GM12892 (cell line): Measurements from ENCODE around the gene C2CD4D.

Experiments
- DNase-seq: peaks from one replicate; pipeline ENCODE4 v3.0.0; 2011; ENCODE audit not compliant: insufficient read length
- FAIRE-seq: peaks from 2 replicates; lab custom pipeline; 2011; peaks lifted over from hg19 to GRCh38; lab: Jason Lieb, UNC
- POLR2A ChIP-seq: IDR thresholded peaks from 2 replicates; pipeline ENCODE4 v1.6.1; 2011; ENCODE audit warnings: low read depth, low read length, control low read depth
- POLR2AphosphoS5 ChIP-seq: IDR thresholded peaks from 2 replicates; pipeline ENCODE4 v1.6.1; 2011; ENCODE audit warnings: low read depth, low read length, control low read depth
- TAF1 ChIP-seq: IDR thresholded peaks from 2 replicates; pipeline ENCODE4 v1.6.1; 2011; ENCODE audit warnings: low read depth, mild to moderate bottlenecking, control low read depth, low read length, borderline replicate concordance

The C2CD4D gene

GRCh38 chr1:151829352-151830046, 10.1 kb downstream of the C2CD4D start:
- DNase-seq, result no peak

DNA sequence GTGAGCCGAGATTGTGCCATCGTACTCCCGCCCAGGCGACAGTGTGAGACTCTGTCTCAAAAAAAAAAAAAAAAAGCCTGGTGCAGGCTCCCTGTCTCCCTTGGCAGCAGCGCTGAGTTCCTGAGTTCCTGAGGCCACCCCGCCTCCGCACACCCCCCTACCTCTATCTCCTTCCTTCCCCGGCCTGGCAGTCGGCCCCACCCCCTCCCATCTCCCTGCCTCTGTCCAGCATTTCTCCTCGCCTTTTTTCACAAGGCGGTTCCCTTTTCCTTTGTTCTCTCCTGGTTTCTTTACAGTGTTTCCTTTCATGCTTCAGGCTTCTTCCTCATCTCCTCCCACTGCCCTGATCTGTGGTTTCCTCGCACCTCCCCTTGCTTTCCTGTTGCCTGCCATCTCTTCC, 10.7 kb downstream of the C2CD4D start:
- TF ChIP-seq TAF1 (no peak), POLR2AphosphoS5 (no peak), POLR2A (no peak)
- FAIRE-seq (no peak), DNase-seq (no peak)

More at GRCh38 chr1:151829352-151830046, 10.1 kb downstream of the C2CD4D start:
- TF ChIP-seq POLR2A (no peak), POLR2AphosphoS5 (no peak), TAF1 (no peak)
- no peak for FAIRE-seq

GRCh38 chr1:151827853-151828252, 11.8 kb downstream of the C2CD4D start:
- FAIRE-seq (no peak), DNase-seq (no peak)
- TF ChIP-seq POLR2A (no peak), POLR2AphosphoS5 (no peak), TAF1 (no peak)

- DNase-seq (no peak), FAIRE-seq (no peak)
- TF ChIP-seq POLR2AphosphoS5, result no peak
These were observed 13.6 kb downstream of the C2CD4D start for GRCh38 chr1:151825751-151826660.

GRCh38 chr1:151825204-151825603, 14.4 kb downstream of the C2CD4D start:
- FAIRE-seq (no peak), DNase-seq (no peak)
- no peak for TF ChIP-seq POLR2AphosphoS5
- TF ChIP-seq POLR2A, result no peak
- TF ChIP-seq TAF1, result no peak

DNA sequence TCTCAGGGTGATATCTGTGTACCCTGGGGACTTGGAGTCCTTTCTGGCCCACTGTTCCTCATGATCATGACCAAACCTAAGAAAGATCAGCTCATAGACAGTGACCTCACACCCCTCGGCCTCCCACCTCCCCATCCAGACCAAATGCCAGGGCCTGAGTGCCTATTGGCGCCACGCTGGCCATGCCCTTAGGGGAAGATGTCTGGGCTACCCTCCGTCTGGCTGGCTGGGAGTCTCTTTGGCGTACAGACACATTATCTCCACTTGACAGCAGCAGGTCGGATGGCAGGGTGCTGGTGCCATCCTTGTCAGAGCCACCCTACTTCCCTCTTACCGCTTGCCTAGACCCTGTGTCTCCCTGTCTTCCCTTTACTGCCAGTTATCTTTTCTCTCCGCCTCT, 16.4 kb downstream of the C2CD4D start:
- TF ChIP-seq POLR2AphosphoS5, result no peak
- TF ChIP-seq TAF1, result no peak
- TF ChIP-seq POLR2A, result no peak
- FAIRE-seq, result no peak
- DNase-seq, result no peak

DNA sequence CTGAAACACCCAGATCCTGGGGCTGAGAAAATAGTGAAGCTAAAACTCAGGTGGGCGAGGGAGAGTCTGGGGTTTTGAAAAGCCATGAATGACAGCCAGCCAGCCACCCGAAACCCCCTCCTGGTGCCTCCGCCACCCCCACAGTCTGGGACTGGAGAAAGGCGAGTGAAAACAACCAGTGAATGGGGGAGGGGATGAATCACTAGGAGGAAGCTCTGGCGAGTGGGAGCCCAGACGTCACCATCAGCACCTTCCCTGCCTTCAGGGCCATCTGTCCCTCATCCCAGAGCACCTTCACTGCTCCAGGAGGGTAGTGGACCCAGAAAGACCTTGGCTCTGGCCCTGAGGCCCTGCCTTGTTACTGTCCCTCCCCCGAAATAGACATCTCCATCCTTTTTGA, 17.2 kb downstream of the C2CD4D start:
- FAIRE-seq (no peak), DNase-seq (no peak)
- TF ChIP-seq TAF1 (no peak), POLR2A (no peak), POLR2AphosphoS5 (no peak)

- TF ChIP-seq POLR2A, result no peak
- TF ChIP-seq TAF1, result no peak
- TF ChIP-seq POLR2AphosphoS5, result no peak
- DNase-seq (no peak), FAIRE-seq (no peak)
These were observed 18.7 kb downstream of the C2CD4D start for GRCh38 chr1:151820940-151821339.

DNA sequence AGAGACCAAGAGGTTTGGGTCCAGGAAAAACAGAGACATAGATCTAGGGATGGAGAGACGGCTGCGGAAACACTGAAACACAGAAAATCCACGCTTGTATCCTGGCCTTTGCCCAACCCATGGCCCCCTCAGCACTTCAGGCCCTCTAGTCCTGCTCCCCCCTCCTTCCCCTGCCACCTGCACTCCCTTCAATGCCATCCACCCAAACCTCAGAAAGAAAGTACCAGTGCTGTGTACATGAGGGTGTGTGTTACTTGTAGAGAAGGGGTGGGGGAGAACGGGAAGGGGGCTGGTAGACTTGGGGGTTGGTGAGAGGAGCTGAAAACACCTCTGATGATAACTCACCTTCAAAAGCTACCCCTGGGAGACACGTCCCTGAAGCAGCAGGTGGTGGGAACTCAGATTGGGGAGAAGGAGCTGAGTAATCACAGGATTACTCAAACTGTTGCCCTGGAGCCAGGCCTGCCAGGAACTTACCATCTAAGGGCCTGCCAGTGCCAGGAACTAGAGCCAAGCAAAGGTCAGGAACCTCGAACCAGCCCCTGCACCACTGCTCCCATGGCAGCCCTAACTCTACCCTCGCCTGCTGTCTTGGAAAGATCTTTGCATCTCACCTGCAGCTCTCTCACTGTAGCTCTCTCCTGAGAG, 19.5 kb downstream of the C2CD4D start:
- no peak for DNase-seq
- TF ChIP-seq TAF1 (no peak), POLR2AphosphoS5 (no peak), POLR2A (no peak)
- no peak for FAIRE-seq

DNA sequence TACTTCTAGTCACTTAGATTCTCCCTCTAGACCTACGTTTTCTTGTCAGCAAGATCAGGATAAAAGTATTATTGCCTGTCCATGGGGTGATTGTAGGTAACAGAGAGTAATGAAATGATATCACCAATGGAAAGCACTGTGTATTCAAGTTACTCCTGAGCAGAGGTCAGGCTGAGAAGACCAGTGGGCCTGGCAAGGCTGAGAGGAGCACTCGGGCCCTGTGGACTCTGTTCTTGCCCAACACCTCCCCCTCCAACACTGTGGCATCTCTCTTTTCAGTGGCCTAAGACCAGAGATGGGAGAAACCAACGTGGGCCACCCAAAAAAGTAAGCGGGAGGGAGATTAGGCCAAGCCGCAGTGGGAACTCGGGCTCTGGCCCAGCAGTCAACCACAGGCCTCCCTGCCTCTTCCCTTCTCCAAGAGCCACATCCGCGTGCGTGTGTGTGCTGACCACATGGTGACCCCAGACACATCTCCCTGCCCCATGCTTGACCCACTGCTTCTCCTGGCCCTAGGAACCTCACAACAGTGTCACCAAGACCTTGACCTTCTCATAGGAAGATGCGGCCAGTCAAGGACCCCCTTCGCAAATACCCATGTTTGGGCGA, 20.3 kb downstream of the C2CD4D start:
- no peak for FAIRE-seq
- no peak for DNase-seq
- TF ChIP-seq POLR2A, result no peak

GRCh38 chr1:151817353-151817730, 22.3 kb downstream of the C2CD4D start:
- no peak for DNase-seq

More at GRCh38 chr1:151817353-151817730, 22.3 kb downstream of the C2CD4D start:
- no peak for FAIRE-seq
- no peak for TF ChIP-seq POLR2AphosphoS5
- no peak for TF ChIP-seq TAF1
- TF ChIP-seq POLR2A, result no peak
